ENCODE results near the gene FGF1. TPM values are rescaled to one million over a fixed set of nuclear protein-coding genes. Genes with fewer than 3 reads are reported as not detected.

Gene FGF1
- total RNA-seq, 1 donor from 2014 or later: 23.5 TPM

- H3K4me3 ChIP-seq: no peak overlapping the region
- intact Hi-C loops (cut with DNase I): no loop called here
- no peak for TF ChIP-seq CTCF (IDR thresholded peaks at IDR 0.05)
- H3K27ac ChIP-seq: no peak overlapping the region
- no peaks in the 10 kb centered on the region for H3K4me1 ChIP-seq
- H3K36me3 ChIP-seq: no peaks in the 10 kb centered on the region
- no peaks in the 10 kb centered on the region for H3K27me3 ChIP-seq
- H3K9me3 ChIP-seq: no peaks in the 10 kb centered on the region
- DNase-seq (ENCODE audit: low spot score in 2 of 2): peak in 1 of 2 donors; percentile 3
These were observed 24.7 kb downstream of the FGF1 start for GRCh38 chr5:142661143-142661542.

GRCh38 chr5:142660731-142661130 is 25.2 kb downstream of the FGF1 start:
- intact Hi-C loops (cut with DNase I): no loop called here
- Histone ChIP-seq H3K4me1 (no peaks in the 10 kb centered on the region), H3K4me3 (no peak overlapping the region), H3K27ac (no peak overlapping the region), H3K36me3 (no peaks in the 10 kb centered on the region), H3K9me3 (no peaks in the 10 kb centered on the region), H3K27me3 (no peaks in the 10 kb centered on the region)
- DNase-seq (ENCODE audit: low spot score in 2 of 2): peak in 1 of 2 donors; percentile 34
- TF ChIP-seq CTCF (IDR thresholded peaks at IDR 0.05): no peak

- DNase-seq (ENCODE audit: low spot score in 2 of 2): no peak
- H3K27me3 ChIP-seq: no peaks in the 10 kb centered on the region
- H3K4me3 ChIP-seq: no peak overlapping the region
- intact Hi-C loops (cut with DNase I): no loop called here
- no peak for TF ChIP-seq CTCF (IDR thresholded peaks at IDR 0.05)
- H3K36me3 ChIP-seq: no peaks in the 10 kb centered on the region
- H3K4me1 ChIP-seq: peaks cover 0 to 1% of the 10 kb centered on the region in 2 donors
- no peak overlapping the region for H3K27ac ChIP-seq
- no peaks in the 10 kb centered on the region for H3K9me3 ChIP-seq
These were observed 25.7 kb downstream of the FGF1 start for GRCh38 chr5:142660196-142660595.

GRCh38 chr5:142659405-142659804 is 26.5 kb downstream of the FGF1 start:
- Histone ChIP-seq H3K4me3 (no peak overlapping the region), H3K9me3 (no peaks in the 10 kb centered on the region), H3K4me1 (peaks cover 0 to 8% of the 10 kb centered on the region in 2 donors), H3K27me3 (no peaks in the 10 kb centered on the region), H3K36me3 (no peaks in the 10 kb centered on the region), H3K27ac (no peak overlapping the region)
- TF ChIP-seq CTCF (IDR thresholded peaks at IDR 0.05): no peak
- no peak for DNase-seq (ENCODE audit: low spot score in 2 of 2)
- intact Hi-C loops (cut with DNase I): loop anchor here (5.0 kb wide), 2 partner anchors 208 to 228 kb away; no protein-coding TSS in a partner anchor

GRCh38 chr5:142658278-142658677 is 27.6 kb downstream of the FGF1 start:
- Histone ChIP-seq H3K9me3 (no peaks in the 10 kb centered on the region), H3K4me3 (no peak overlapping the region)
- intact Hi-C loops (cut with DNase I): loop anchor here (5.0 kb wide), 2 partner anchors 209 to 229 kb away; no protein-coding TSS in a partner anchor

More at GRCh38 chr5:142658278-142658677, 27.6 kb downstream of the FGF1 start:
- DNase-seq (ENCODE audit: low spot score in 2 of 2): peak in 1 of 2 donors; percentile 5
- Histone ChIP-seq H3K4me1 (peaks cover 0 to 8% of the 10 kb centered on the region in 2 donors), H3K27me3 (no peaks in the 10 kb centered on the region), H3K27ac (no peak overlapping the region), H3K36me3 (no peaks in the 10 kb centered on the region)
- no peak for TF ChIP-seq CTCF (IDR thresholded peaks at IDR 0.05)

Data from ascending aorta (tissue), 2 donors.